ENCODE data around the gene OVAAL.

DNA sequence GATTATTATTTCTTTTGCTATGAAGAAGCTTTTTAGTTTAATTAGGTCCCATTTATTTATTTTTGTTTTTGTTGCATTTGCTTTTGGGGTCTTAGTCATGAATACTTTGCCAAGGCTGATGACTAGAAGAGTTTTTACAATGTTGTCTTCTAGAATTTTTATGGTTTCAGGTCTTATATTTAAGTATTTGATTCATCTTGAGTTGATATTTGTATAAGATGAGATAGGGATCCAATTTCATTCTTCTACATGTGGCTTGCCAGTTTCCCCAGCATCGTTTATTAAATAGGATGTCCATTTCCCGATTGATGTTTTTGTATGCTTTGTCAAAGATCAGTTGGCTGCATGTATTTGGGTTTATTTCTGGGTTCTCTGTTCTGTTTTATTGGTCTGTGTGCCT is 47.9 kb upstream of the OVAAL start:
- TF ChIP-seq, protein P1, sequence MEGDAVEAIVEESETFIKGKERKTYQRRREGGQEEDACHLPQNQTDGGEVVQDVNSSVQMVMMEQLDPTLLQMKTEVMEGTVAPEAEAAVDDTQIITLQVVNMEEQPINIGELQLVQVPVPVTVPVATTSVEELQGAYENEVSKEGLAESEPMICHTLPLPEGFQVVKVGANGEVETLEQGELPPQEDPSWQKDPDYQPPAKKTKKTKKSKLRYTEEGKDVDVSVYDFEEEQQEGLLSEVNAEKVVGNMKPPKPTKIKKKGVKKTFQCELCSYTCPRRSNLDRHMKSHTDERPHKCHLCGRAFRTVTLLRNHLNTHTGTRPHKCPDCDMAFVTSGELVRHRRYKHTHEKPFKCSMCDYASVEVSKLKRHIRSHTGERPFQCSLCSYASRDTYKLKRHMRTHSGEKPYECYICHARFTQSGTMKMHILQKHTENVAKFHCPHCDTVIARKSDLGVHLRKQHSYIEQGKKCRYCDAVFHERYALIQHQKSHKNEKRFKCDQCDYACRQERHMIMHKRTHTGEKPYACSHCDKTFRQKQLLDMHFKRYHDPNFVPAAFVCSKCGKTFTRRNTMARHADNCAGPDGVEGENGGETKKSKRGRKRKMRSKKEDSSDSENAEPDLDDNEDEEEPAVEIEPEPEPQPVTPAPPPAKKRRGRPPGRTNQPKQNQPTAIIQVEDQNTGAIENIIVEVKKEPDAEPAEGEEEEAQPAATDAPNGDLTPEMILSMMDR (IDR thresholded peaks at IDR 0.05; ENCODE audit: insufficient read depth, low read length, poor library complexity, severe bottlenecking), result no peak
- TF ChIP-seq EZH2phosphoT487 (conservative IDR thresholded peaks at IDR 0.05; ENCODE audit: low read length), result no peak

All from SU-DHL-6 (cell line).